IPS DF 19.7 (cell line): ENCODE results near the gene MCRIP1.
A peak's percentile ranks its signal among the peaks of the same experiment; 100 is the strongest.

Experiments used
- DNase-seq: peaks from one replicate; pipeline ENCODE4 v3.0.0-alpha.2; 2013; ENCODE audit warnings: low read depth, low spot score

The MCRIP1 gene

GRCh38 chr17:81860756-81861568 is 27.9 kb upstream of the MCRIP1 start:
- peak; percentile 100 for DNase-seq

GRCh38 chr17:81859906-81860755 is 27.0 kb upstream of the MCRIP1 start, which contains the start of gene P4HB:
TSS of gene P4HB (minus strand) at chr17:81860535. CDS start at chr17:81860471, 64 bp downstream.
- no peak for DNase-seq

- no peak for DNase-seq
These were observed 26.1 kb upstream of the MCRIP1 start for GRCh38 chr17:81858967-81859905.

- no peak for DNase-seq
These were observed 25.3 kb upstream of the MCRIP1 start for GRCh38 chr17:81858170-81858966.

GRCh38 chr17:81854974-81855774 is 22.1 kb upstream of the MCRIP1 start:
- no peak for DNase-seq

GRCh38 chr17:81852237-81852636 is 19.1 kb upstream of the MCRIP1 start:
- no peak for DNase-seq

GRCh38 chr17:81851423-81851822 is 18.3 kb upstream of the MCRIP1 start:
- DNase-seq, result no peak

GRCh38 chr17:81849457-81849856 is 16.4 kb upstream of the MCRIP1 start:
- DNase-seq, result no peak

GRCh38 chr17:81846743-81847689 is 13.9 kb upstream of the MCRIP1 start:
- DNase-seq, result no peak

GRCh38 chr17:81845881-81846742 is 13.0 kb upstream of the MCRIP1 start:
- no peak for DNase-seq

- no peak for DNase-seq
These were observed 12.3 kb upstream of the MCRIP1 start for GRCh38 chr17:81845361-81845760.

- no peak for DNase-seq
These were observed 11.8 kb upstream of the MCRIP1 start for GRCh38 chr17:81844887-81845286.

- DNase-seq, result no peak
These were observed 11.3 kb upstream of the MCRIP1 start for GRCh38 chr17:81844327-81844851.

GRCh38 chr17:81843713-81844326 is 10.7 kb upstream of the MCRIP1 start:
- no peak for DNase-seq

GRCh38 chr17:81842725-81843504 is 9.8 kb upstream of the MCRIP1 start:
- DNase-seq, result no peak

GRCh38 chr17:81842378-81842724 is 9.3 kb upstream of the MCRIP1 start:
- DNase-seq, result no peak
